ENCODE data around the gene GLI3. TPM values are rescaled to one million over a fixed set of nuclear protein-coding genes. Genes with fewer than 3 reads are reported as not detected.
A peak's percentile ranks its signal among the peaks of the same experiment; 100 is the strongest.

GLI3 gene
- total RNA-seq, 2 experiments from 2014 or later, result 0.28 to 0.36 TPM

- ATAC-seq (ENCODE audit: poor library complexity), result no peak
Observed at GRCh38 chr7:42017349-42017986, 219.5 kb downstream of the GLI3 start.

DNA sequence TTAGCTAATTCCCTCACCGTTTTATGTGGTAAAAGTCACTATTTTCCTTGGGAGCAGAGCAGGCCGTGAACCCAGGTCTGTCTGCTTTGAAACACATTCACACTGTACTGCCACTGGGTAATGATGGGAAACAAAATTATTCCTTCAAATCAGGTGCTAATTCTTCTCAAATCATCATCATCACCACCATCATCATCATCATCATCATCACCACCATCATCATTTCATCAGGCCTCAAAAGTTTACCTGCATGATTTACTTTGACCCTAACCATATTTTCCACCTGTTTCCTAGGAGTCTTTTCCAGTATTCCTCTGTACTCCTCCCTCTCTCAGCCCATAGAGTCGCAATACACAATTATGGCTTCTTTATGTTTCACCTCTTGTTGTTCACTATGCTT lies 220.5 kb downstream of the GLI3 start:
- Histone ChIP-seq H3K27me3 (ENCODE audit: control insufficient read depth in 1 of 2, insufficient read depth in 2 of 2, low read length in 2 of 2) (peaks cover 0 to 2% of the 10 kb centered on the region in 2 experiments), H3K4me3 (ENCODE audit: low read length) (no peak overlapping the region), H3K27ac (ENCODE audit: low read depth in 1 of 2, low read length in 2 of 2) (no peak overlapping the region), H3K4me1 (ENCODE audit: insufficient read depth, low read length) (no peaks in the 10 kb centered on the region), H3K36me3 (ENCODE audit: insufficient read depth, low read length) (no peaks in the 10 kb centered on the region), H3K9me3 (ENCODE audit: control insufficient read depth in 1 of 2, insufficient read depth in 1 of 2, low read length in 2 of 2) (peaks cover 0 to 8% of the 10 kb centered on the region in 2 experiments)
- POLR2A ChIA-PET, result no interaction called here
- Mint-ChIP-seq H3K4me1 (ENCODE audit: low read depth) (no peaks in the 10 kb centered on the region), H3K4me3 (no peak overlapping the region), H3K27ac (no peak overlapping the region), H3K9me3 (peaks cover 7% of the 10 kb centered on the region), H3K27me3 (peaks cover 30% of the 10 kb centered on the region), H3K36me3 (ENCODE audit: low read depth) (no peaks in the 10 kb centered on the region)
- ATAC-seq (ENCODE audit: poor library complexity) (no peak), DNase-seq (no peak)
- no peak for TF ChIP-seq CTCF (IDR thresholded peaks at IDR 0.05)
- CTCF ChIA-PET, result no interaction called here
- intact Hi-C loops (cut with DNase I, micrococcal nuclease), result no loop called here

More at GRCh38 chr7:42017349-42017986, 219.5 kb downstream of the GLI3 start:
- ChIA-PET POLR2A (no interaction called here), CTCF (no interaction called here)
- H3K27me3 Mint-ChIP-seq, result peaks cover 30% of the 10 kb centered on the region
- intact Hi-C loops (cut with DNase I, micrococcal nuclease), result no loop called here
- H3K36me3 ChIP-seq (ENCODE audit: insufficient read depth, low read length), result no peaks in the 10 kb centered on the region
- H3K4me1 Mint-ChIP-seq (ENCODE audit: low read depth), result no peaks in the 10 kb centered on the region
- no peak overlapping the region for H3K27ac ChIP-seq (ENCODE audit: low read depth in 1 of 2, low read length in 2 of 2)
- H3K27me3 ChIP-seq (ENCODE audit: control insufficient read depth in 1 of 2, insufficient read depth in 2 of 2, low read length in 2 of 2), result peaks cover 0 to 2% of the 10 kb centered on the region in 2 experiments
- H3K4me1 ChIP-seq (ENCODE audit: insufficient read depth, low read length), result no peaks in the 10 kb centered on the region
- DNase-seq, result no peak
- peaks cover 7% of the 10 kb centered on the region for H3K9me3 Mint-ChIP-seq
- H3K27ac Mint-ChIP-seq, result no peak overlapping the region
- TF ChIP-seq CTCF (IDR thresholded peaks at IDR 0.05), result no peak
- H3K4me3 ChIP-seq (ENCODE audit: low read length), result no peak overlapping the region
- no peak overlapping the region for H3K4me3 Mint-ChIP-seq
- H3K9me3 ChIP-seq (ENCODE audit: control insufficient read depth in 1 of 2, insufficient read depth in 1 of 2, low read length in 2 of 2), result peaks cover 0 to 8% of the 10 kb centered on the region in 2 experiments
- H3K36me3 Mint-ChIP-seq (ENCODE audit: low read depth), result no peaks in the 10 kb centered on the region

GRCh38 chr7:42014625-42015618 lies 222.1 kb downstream of the GLI3 start:
- POLR2A ChIA-PET, result no interaction called here
- ATAC-seq (ENCODE audit: poor library complexity) (no peak), DNase-seq (peak in 3 of 14 experiments; percentile 8 to 22 (median 8))
- H3K27me3 ChIP-seq (ENCODE audit: control insufficient read depth in 1 of 2, insufficient read depth in 2 of 2, low read length in 2 of 2), result peaks cover 0 to 2% of the 10 kb centered on the region in 2 experiments
- H3K36me3 Mint-ChIP-seq (ENCODE audit: low read depth), result no peaks in the 10 kb centered on the region
- peak; percentile 44 for TF ChIP-seq CTCF (IDR thresholded peaks at IDR 0.05)
- intact Hi-C loops (cut with DNase I, micrococcal nuclease), result no loop called here
- CTCF ChIA-PET, result no interaction called here
- H3K27me3 Mint-ChIP-seq, result peaks cover 34% of the 10 kb centered on the region
- H3K4me3 Mint-ChIP-seq, result no peak overlapping the region
- peaks cover 7% of the 10 kb centered on the region for H3K9me3 Mint-ChIP-seq
- H3K27ac ChIP-seq (ENCODE audit: low read depth in 1 of 2, low read length in 2 of 2), result no peak overlapping the region
- no peak overlapping the region for H3K4me3 ChIP-seq (ENCODE audit: low read length)
- no peak overlapping the region for H3K27ac Mint-ChIP-seq
- no peaks in the 10 kb centered on the region for H3K4me1 ChIP-seq (ENCODE audit: insufficient read depth, low read length)
- H3K9me3 ChIP-seq (ENCODE audit: control insufficient read depth in 1 of 2, insufficient read depth in 1 of 2, low read length in 2 of 2), result peaks cover 0 to 8% of the 10 kb centered on the region in 2 experiments
- H3K4me1 Mint-ChIP-seq (ENCODE audit: low read depth), result no peaks in the 10 kb centered on the region
- H3K36me3 ChIP-seq (ENCODE audit: insufficient read depth, low read length), result no peaks in the 10 kb centered on the region
